T follicular helper cell (primary cell): ENCODE data around the gene OR7G1.
"Not testable (repeated sequence)": the region's sequence is repeated elsewhere in the genome, so short reads cannot be mapped to it uniquely, and the experiment has no call there.

Experiments used
- DNase-seq: peaks from one replicate; pipeline ENCODE4 v3.0.0-alpha.2; 2020; ENCODE audit warnings: low read depth

Gene OR7G1

DNA sequence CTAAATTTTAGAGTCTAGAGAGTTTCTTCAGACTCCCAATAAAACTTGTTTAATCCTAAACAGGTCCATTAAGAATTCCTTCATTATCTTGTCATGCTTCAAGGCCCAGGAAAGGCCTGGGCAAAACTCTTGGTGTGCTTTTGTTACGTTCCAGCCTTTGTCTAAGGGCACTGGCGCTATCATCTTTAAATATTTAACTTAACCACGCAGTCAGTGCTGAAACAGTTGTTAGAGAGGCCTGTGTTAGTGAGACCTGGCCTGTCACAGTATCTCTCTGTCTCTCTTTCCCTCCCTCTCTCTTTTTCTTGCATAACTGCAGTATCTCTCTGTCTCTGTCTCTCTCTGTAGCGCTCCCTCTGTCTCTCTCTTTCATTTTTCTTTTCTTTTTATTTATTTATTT, 36.9 kb downstream of the OR7G1 start:
- DNase-seq: no peak

DNA sequence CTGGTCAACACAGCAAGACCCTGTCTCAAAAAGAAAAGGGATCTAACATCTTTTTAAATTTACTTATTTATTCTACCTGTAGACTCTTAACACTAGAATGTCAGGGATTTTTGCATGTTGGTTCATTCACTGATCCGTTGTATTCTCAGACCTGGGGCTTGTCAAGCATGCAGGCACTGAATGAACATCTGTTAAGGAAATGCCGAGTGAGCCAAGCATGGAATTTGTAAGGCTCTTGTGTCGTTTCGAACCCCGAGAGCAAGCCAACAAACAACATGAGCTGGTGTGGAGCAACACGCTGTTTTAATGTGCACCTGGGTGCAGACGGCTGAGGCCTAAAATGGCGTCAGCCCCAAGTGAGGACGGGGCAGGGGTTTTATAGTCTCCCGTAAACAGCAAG, 38.7 kb downstream of the OR7G1 start:
- DNase-seq: no peak

DNA sequence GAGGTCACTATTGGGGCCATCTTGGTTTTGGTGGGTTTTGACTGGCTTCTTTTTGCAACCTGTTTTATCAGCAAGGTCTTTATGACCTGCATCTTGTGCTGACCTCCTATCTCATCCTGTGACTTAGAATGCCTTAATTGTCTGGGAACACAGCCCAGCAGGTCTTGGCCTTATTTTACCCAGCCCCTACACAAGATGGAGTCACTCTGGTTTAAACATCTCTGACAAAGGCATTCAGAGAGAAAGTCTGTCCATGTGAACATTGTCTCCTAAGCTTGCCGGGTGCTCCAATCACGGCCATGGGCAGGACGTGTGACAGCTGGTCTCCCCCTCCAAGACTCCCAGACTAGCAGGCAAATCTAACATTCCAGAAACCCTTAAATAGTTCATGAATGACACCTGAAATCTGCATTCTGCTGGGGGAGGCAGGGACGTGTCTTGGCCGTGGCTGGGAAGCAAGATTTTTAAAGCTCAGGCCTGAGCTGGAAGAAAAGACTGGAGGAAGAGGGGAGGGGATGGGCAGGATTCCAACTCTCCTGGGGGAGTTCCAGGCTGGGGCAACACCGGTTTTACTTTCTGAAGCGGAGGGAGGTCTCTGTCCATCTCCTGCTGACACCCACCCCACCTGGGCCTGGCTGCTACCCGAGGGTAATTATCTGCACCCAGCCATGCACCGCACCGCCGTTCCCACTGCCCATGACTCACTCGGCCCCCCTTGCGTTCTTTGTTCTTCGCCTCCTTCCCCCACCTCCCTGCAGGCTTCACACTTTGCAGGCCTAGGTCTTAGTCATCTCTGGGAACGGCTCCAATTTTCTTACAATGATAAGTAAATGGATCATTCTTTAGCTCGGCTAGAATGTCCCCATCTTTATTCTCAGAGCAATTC, 40.3 kb downstream of the OR7G1 start:
- no peak for DNase-seq

GRCh38 chr19:9073806-9074205, 41.8 kb downstream of the OR7G1 start:
- DNase-seq: no peak

- not testable (repeated sequence) for DNase-seq
Observed at GRCh38 chr19:9071720-9072119, 43.8 kb downstream of the OR7G1 start.

GRCh38 chr19:9070066-9070465, 45.5 kb downstream of the OR7G1 start:
- DNase-seq: no peak

DNA sequence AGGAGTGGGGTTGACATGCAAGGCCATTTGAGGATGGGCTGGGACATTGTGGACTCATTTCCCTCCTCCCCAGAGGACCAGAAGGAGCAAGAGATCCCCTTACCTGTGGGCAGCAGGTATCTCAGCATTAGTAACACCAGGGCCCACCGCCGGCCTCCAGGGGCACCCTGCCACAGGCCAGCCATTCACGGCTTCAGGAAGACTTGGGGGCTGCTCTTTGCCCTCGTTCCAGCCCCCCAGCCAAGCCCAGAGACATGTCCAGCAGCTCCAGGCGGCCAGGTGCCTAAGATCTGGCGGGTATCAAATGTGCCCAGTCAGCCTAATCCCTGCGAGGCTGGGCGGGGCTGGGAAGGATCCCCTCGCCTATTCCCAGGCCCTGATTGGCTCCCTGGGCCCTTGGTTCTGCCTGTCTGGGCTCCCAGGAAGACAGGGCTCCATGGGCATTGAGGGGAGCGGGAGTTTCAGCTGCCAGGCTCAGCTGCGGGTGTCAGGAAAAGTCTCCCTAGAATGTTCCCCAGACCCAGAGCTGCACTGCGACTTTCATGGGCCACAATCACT, 50.0 kb downstream of the OR7G1 start:
- no peak for DNase-seq
